ENCODE measurements around the gene TSPAN14. TPM values are rescaled to one million over a fixed set of nuclear protein-coding genes. Genes with fewer than 3 reads are reported as not detected.
A peak's percentile ranks its signal among the peaks of the same experiment; 100 is the strongest.

TSPAN14 gene
- total RNA-seq, 1 donor from 2014 or later = 21.1 TPM

GRCh38 chr10:80516506-80517075 is 62.5 kb downstream of the TSPAN14 start:
- FAIRE-seq (no peak), DNase-seq (ENCODE audit: low read depth) (no peak)
- no peaks in the 10 kb centered on the region for H3K27me3 ChIP-seq (ENCODE audit: control insufficient read depth, insufficient read depth, low read length)
- H3K4me3 ChIP-seq (ENCODE audit: low read depth, low read length) = no peak overlapping the region
- H3K36me3 ChIP-seq (ENCODE audit: control insufficient read depth, insufficient read depth, low read length) = peaks cover 34% of the 10 kb centered on the region
- TF ChIP-seq, protein P1, sequence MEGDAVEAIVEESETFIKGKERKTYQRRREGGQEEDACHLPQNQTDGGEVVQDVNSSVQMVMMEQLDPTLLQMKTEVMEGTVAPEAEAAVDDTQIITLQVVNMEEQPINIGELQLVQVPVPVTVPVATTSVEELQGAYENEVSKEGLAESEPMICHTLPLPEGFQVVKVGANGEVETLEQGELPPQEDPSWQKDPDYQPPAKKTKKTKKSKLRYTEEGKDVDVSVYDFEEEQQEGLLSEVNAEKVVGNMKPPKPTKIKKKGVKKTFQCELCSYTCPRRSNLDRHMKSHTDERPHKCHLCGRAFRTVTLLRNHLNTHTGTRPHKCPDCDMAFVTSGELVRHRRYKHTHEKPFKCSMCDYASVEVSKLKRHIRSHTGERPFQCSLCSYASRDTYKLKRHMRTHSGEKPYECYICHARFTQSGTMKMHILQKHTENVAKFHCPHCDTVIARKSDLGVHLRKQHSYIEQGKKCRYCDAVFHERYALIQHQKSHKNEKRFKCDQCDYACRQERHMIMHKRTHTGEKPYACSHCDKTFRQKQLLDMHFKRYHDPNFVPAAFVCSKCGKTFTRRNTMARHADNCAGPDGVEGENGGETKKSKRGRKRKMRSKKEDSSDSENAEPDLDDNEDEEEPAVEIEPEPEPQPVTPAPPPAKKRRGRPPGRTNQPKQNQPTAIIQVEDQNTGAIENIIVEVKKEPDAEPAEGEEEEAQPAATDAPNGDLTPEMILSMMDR (IDR thresholded peaks at IDR 0.05; ENCODE audit: insufficient read depth, low read length, severe bottlenecking) = no peak

DNA sequence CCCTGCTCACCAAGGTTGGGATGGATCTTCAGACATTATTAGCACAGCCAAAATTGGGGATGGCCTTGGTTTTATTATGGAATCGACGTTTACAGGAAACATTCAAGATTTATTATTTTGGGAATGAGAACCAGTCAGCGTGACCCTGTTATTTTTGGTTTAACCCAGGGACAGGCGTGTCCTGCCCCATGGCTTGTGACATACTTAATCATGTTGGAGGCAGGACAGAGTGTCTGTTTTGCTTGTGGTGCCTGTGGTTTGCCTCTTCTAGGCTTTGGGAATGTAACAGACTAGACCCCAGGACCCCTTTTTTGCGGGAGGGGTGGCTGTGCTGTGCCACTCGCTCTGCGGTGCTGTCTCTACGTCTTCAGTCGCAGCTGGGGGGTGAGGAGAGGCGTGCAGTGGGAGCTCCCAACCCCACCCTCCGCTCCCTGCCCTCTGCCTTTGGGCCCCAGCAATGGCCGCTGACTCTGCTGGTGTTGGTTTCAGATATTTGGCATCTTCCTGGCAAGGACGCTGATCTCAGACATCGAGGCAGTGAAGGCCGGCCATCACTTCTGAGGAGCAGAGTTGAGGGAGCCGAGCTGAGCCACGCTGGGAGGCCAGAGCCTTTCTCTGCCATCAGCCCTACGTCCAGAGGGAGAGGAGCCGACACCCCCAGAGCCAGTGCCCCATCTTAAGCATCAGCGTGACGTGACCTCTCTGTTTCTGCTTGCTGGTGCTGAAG is 63.5 kb downstream of the TSPAN14 start:
- TF ChIP-seq, protein P1 (IDR thresholded peaks at IDR 0.05; ENCODE audit: insufficient read depth, low read length, severe bottlenecking) = no peak
- H3K36me3 ChIP-seq (ENCODE audit: control insufficient read depth, insufficient read depth, low read length) = peaks cover 32% of the 10 kb centered on the region
- FAIRE-seq (no peak), DNase-seq (ENCODE audit: low read depth) (no peak)
- no peak overlapping the region for H3K4me3 ChIP-seq (ENCODE audit: low read depth, low read length)
- no peaks in the 10 kb centered on the region for H3K27me3 ChIP-seq (ENCODE audit: control insufficient read depth, insufficient read depth, low read length)

- TF ChIP-seq, protein P1 (IDR thresholded peaks at IDR 0.05; ENCODE audit: insufficient read depth, low read length, severe bottlenecking) = no peak
- DNase-seq (ENCODE audit: low read depth) (no peak), FAIRE-seq (no peak)
- Histone ChIP-seq H3K4me3 (ENCODE audit: low read depth, low read length) (no peak overlapping the region), H3K36me3 (ENCODE audit: control insufficient read depth, insufficient read depth, low read length) (peaks cover 28% of the 10 kb centered on the region), H3K27me3 (ENCODE audit: control insufficient read depth, insufficient read depth, low read length) (no peaks in the 10 kb centered on the region)
Observed at GRCh38 chr10:80518143-80518806, 64.2 kb downstream of the TSPAN14 start.

- TF ChIP-seq, protein P1 (IDR thresholded peaks at IDR 0.05; ENCODE audit: insufficient read depth, low read length, severe bottlenecking) = no peak
- no peaks in the 10 kb centered on the region for H3K27me3 ChIP-seq (ENCODE audit: control insufficient read depth, insufficient read depth, low read length)
- DNase-seq (ENCODE audit: low read depth) (no peak), FAIRE-seq (no peak)
- H3K36me3 ChIP-seq (ENCODE audit: control insufficient read depth, insufficient read depth, low read length) = peaks cover 24% of the 10 kb centered on the region
- no peak overlapping the region for H3K4me3 ChIP-seq (ENCODE audit: low read depth, low read length)
Observed at GRCh38 chr10:80518807-80519360, 64.8 kb downstream of the TSPAN14 start.

- Histone ChIP-seq H3K4me3 (ENCODE audit: low read depth, low read length) (no peak overlapping the region), H3K27me3 (ENCODE audit: control insufficient read depth, insufficient read depth, low read length) (no peaks in the 10 kb centered on the region), H3K36me3 (ENCODE audit: control insufficient read depth, insufficient read depth, low read length) (peaks cover 19% of the 10 kb centered on the region)
- peak; percentile 18 for FAIRE-seq
- TF ChIP-seq, protein P1 (IDR thresholded peaks at IDR 0.05; ENCODE audit: insufficient read depth, low read length, severe bottlenecking) = no peak
- no peak for DNase-seq (ENCODE audit: low read depth)
Observed at GRCh38 chr10:80519936-80520650, 66.0 kb downstream of the TSPAN14 start.

All from bronchial epithelial cell (primary cell).